GM23338 (cell line): ENCODE data around the gene TUBAL3. TPM values are rescaled to one million over a fixed set of nuclear protein-coding genes. Genes with fewer than 3 reads are reported as not detected.

ENCODE experiments used
- ATAC-seq: fragments of 200-7000 bp; cut with Tn5 transposase; 3 replicates; pipeline ENCODE4 v1.9.1; 2020
- DNase-seq: peaks from one replicate; pipeline ENCODE4 v3.0.0-alpha.2; 2015; ENCODE audit warnings: low spot score
- H2AFZ ChIP-seq: fragments of 200-600 bp; sonication (generic); 2 replicates; pipeline ENCODE4 v1.8.0; 2016; ENCODE audit warnings: antibody characterized with exemption, mild to moderate bottlenecking, moderate library complexity
- H3F3A ChIP-seq: fragments of 200-600 bp; sonication (generic); replicated peaks from 2 replicates; pipeline ENCODE4 v1.8.0; 2017; ENCODE audit warnings: antibody characterized with exemption, mixed run types, low read depth
- H3K27ac ChIP-seq: fragments of 200-600 bp; sonication (generic); 2 replicates; pipeline ENCODE4 v1.6.1; 2016; ENCODE audit warnings: low read depth
- H3K27me3 ChIP-seq: fragments of 200-600 bp; sonication (generic); 2 replicates; pipeline ENCODE4 v1.8.0; 2016; ENCODE audit warnings: mild to moderate bottlenecking, mixed run types, moderate library complexity; ENCODE audit not compliant: insufficient read depth
- H3K36me3 ChIP-seq: fragments of 200-600 bp; sonication (generic); 2 replicates; pipeline ENCODE4 v1.8.0; 2016; ENCODE audit warnings: mild to moderate bottlenecking; ENCODE audit not compliant: insufficient read depth
- H3K4me1 ChIP-seq: fragments of 200-600 bp; sonication (generic); 2 replicates; pipeline ENCODE4 v1.8.0; 2016; ENCODE audit warnings: mild to moderate bottlenecking, moderate library complexity; ENCODE audit not compliant: insufficient read depth
- H3K4me2 ChIP-seq: fragments of 200-600 bp; sonication (generic); 2 replicates; pipeline ENCODE4 v1.7.1; 2017; ENCODE audit warnings: mixed run types
- H3K4me3 ChIP-seq: fragments of 200-600 bp; sonication (generic); 2 replicates; pipeline ENCODE4 v1.6.1; 2016; ENCODE audit warnings: mixed run types
- H3K79me2 ChIP-seq: fragments of 200-600 bp; sonication (generic); replicated peaks from 2 replicates; pipeline ENCODE4 v1.8.0; 2017; ENCODE audit warnings: mild to moderate bottlenecking; ENCODE audit not compliant: insufficient read depth
- H3K9me2 ChIP-seq: fragments of 200-600 bp; sonication (generic); 2 replicates; pipeline ENCODE4 v1.8.0; 2017; ENCODE audit not compliant: insufficient read depth
- H4K20me1 ChIP-seq: fragments of 200-600 bp; sonication (generic); replicated peaks from 2 replicates; pipeline ENCODE4 v1.8.0; 2017; ENCODE audit warnings: mild to moderate bottlenecking; ENCODE audit not compliant: insufficient read depth
- H3K27ac Mint-ChIP-seq: 2 replicates; pipeline ENCODE4 v1.8.0; 2020; ENCODE audit warnings: inconsistent platforms, mild to moderate bottlenecking, moderate library complexity, mixed read lengths
- H3K27me3 Mint-ChIP-seq: 3 replicates; pipeline ENCODE4 v1.8.0; 2022; ENCODE audit warnings: low read depth, mild to moderate bottlenecking, moderate library complexity, mixed read lengths, inconsistent platforms; ENCODE audit not compliant: insufficient read depth, poor library complexity
- H3K36me3 Mint-ChIP-seq: 3 replicates; pipeline ENCODE4 v1.8.0; 2021; ENCODE audit warnings: low read depth, mild to moderate bottlenecking, inconsistent platforms, moderate library complexity, mixed read lengths
- H3K4me1 Mint-ChIP-seq: 3 replicates; pipeline ENCODE4 v1.8.0; 2020; ENCODE audit warnings: mild to moderate bottlenecking, inconsistent platforms, mixed read lengths
- H3K4me3 Mint-ChIP-seq: 3 replicates; pipeline ENCODE4 v1.8.0; 2021; ENCODE audit warnings: moderate library complexity, mild to moderate bottlenecking, inconsistent platforms, mixed read lengths
- H3K9me3 Mint-ChIP-seq: 3 replicates; pipeline ENCODE4 v1.8.0; 2020; ENCODE audit warnings: moderate library complexity, mild to moderate bottlenecking, inconsistent platforms, mixed read lengths
- CREB1 ChIP-seq: fragments of 250-450 bp; sonication (Bioruptor Pico); IDR thresholded peaks from 2 replicates; pipeline ENCODE4 v1.5.0; 2020; ENCODE audit warnings: low read depth, mild to moderate bottlenecking, moderate library complexity
- EZH2 ChIP-seq: fragments of 200-600 bp; sonication (generic); IDR thresholded peaks from one replicate; pipeline ENCODE4 v1.8.0; 2017; ENCODE audit warnings: antibody characterized with exemption, mild to moderate bottlenecking, low read depth; ENCODE audit not compliant: unreplicated experiment
- EZH2phosphoT487 ChIP-seq: fragments of 200-600 bp; sonication (generic); IDR thresholded peaks from one replicate; pipeline ENCODE4 v1.8.1; 2018; ENCODE audit warnings: antibody characterized with exemption; ENCODE audit not compliant: unreplicated experiment
- JUNB ChIP-seq: IDR thresholded peaks from one replicate; pipeline ENCODE4 v1.6.1; 2016; ENCODE audit warnings: antibody characterized with exemption; ENCODE audit not compliant: unreplicated experiment
- NANOG ChIP-seq: IDR thresholded peaks from 2 replicates; pipeline ENCODE4 v1.6.1; 2016; ENCODE audit warnings: antibody characterized with exemption, borderline replicate concordance
- POLR2AphosphoS5 ChIP-seq: IDR thresholded peaks from 2 replicates; pipeline ENCODE4 v1.6.1; 2016; ENCODE audit warnings: antibody characterized with exemption, low read depth
- STAT1 ChIP-seq: IDR thresholded peaks from one replicate; pipeline ENCODE4 v1.6.1; 2016; ENCODE audit warnings: antibody characterized with exemption; ENCODE audit not compliant: unreplicated experiment
- ZNF114 ChIP-seq: fragments of 250-450 bp; sonication (Bioruptor Pico); IDR thresholded peaks from 2 replicates; pipeline ENCODE4 v1.5.0; 2020; ENCODE audit warnings: mild to moderate bottlenecking, moderate library complexity
- polyA plus RNA-seq: library from polyadenylated mRNA; unstranded; fragments of >200 nt; fragmentation: Nextera tagmentation; extraction: Ambion mirVana; gene quantifications from 2 replicates; pipeline ENCODE4 v1.2.1, GENCODE V29; 2016
- total RNA-seq: library from RNA; depleted of rRNA; stranded (reverse); fragments of >200 nt; shearing (Covaris generic); gene quantifications from 2 replicates; pipeline ENCODE4 v1.2.3, GENCODE V29; 2014
- TF ChIP-seq, protein P1 (sequence below), 2 experiments: fragments of 200-600 bp in 1 of 2; sonication (generic) in 1 of 2; conservative IDR thresholded peaks; 2 replicates each; pipeline versions ENCODE4 v1.5.1 to v1.6.1; 2016 to 2017; ENCODE audit warnings: antibody characterized with exemption in 2 of 2, low read depth in 2 of 2, mild to moderate bottlenecking in 2 of 2, moderate library complexity in 1 of 2
- TF ChIP-seq, protein P2 (sequence below): IDR thresholded peaks from one replicate; pipeline ENCODE4 v1.6.1; 2018; ENCODE audit warnings: antibody characterized with exemption; ENCODE audit not compliant: unreplicated experiment
- TF ChIP-seq, protein P3 (sequence below): IDR thresholded peaks from 2 replicates; pipeline ENCODE4 v1.6.1; 2016; ENCODE audit warnings: antibody characterized with exemption

The TUBAL3 gene
- total and polyA plus RNA-seq, 2 experiments from 2014 or later, result not detected

DNA sequence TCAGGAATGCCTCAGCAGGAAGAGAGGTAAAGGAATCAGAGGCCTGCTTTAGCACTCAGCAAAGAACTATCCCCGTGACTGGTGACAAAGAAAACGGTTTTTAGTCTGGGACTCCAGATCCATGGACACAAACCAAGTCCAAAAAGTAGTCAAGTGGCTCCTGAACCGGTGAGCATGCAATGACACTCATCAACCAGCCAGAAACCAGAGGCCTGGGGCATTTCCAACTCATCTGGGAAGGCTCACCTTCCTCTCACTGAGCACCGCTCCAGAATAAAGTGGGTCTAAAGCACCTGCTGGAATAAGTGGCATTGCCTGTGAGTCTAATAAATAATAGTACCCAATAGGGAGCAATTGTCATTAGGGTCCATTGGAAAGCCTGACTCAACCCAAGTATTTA is 57.7 kb downstream of the TUBAL3 start (continued):
- TF ChIP-seq, protein P1, sequence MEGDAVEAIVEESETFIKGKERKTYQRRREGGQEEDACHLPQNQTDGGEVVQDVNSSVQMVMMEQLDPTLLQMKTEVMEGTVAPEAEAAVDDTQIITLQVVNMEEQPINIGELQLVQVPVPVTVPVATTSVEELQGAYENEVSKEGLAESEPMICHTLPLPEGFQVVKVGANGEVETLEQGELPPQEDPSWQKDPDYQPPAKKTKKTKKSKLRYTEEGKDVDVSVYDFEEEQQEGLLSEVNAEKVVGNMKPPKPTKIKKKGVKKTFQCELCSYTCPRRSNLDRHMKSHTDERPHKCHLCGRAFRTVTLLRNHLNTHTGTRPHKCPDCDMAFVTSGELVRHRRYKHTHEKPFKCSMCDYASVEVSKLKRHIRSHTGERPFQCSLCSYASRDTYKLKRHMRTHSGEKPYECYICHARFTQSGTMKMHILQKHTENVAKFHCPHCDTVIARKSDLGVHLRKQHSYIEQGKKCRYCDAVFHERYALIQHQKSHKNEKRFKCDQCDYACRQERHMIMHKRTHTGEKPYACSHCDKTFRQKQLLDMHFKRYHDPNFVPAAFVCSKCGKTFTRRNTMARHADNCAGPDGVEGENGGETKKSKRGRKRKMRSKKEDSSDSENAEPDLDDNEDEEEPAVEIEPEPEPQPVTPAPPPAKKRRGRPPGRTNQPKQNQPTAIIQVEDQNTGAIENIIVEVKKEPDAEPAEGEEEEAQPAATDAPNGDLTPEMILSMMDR (conservative IDR thresholded peaks at IDR 0.05; ENCODE audit: low read depth in 2 of 2), result no peak
- TF ChIP-seq EZH2phosphoT487, result no peak
- TF ChIP-seq ZNF114 (CRISPR knock-in tag), result no peak
- TF ChIP-seq, protein P2, sequence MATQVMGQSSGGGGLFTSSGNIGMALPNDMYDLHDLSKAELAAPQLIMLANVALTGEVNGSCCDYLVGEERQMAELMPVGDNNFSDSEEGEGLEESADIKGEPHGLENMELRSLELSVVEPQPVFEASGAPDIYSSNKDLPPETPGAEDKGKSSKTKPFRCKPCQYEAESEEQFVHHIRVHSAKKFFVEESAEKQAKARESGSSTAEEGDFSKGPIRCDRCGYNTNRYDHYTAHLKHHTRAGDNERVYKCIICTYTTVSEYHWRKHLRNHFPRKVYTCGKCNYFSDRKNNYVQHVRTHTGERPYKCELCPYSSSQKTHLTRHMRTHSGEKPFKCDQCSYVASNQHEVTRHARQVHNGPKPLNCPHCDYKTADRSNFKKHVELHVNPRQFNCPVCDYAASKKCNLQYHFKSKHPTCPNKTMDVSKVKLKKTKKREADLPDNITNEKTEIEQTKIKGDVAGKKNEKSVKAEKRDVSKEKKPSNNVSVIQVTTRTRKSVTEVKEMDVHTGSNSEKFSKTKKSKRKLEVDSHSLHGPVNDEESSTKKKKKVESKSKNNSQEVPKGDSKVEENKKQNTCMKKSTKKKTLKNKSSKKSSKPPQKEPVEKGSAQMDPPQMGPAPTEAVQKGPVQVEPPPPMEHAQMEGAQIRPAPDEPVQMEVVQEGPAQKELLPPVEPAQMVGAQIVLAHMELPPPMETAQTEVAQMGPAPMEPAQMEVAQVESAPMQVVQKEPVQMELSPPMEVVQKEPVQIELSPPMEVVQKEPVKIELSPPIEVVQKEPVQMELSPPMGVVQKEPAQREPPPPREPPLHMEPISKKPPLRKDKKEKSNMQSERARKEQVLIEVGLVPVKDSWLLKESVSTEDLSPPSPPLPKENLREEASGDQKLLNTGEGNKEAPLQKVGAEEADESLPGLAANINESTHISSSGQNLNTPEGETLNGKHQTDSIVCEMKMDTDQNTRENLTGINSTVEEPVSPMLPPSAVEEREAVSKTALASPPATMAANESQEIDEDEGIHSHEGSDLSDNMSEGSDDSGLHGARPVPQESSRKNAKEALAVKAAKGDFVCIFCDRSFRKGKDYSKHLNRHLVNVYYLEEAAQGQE, result no peak
- TF ChIP-seq STAT1, result no peak
- TF ChIP-seq EZH2, result no peak
- TF ChIP-seq JUNB, result no peak
- no peak for TF ChIP-seq NANOG
- TF ChIP-seq, protein P3, sequence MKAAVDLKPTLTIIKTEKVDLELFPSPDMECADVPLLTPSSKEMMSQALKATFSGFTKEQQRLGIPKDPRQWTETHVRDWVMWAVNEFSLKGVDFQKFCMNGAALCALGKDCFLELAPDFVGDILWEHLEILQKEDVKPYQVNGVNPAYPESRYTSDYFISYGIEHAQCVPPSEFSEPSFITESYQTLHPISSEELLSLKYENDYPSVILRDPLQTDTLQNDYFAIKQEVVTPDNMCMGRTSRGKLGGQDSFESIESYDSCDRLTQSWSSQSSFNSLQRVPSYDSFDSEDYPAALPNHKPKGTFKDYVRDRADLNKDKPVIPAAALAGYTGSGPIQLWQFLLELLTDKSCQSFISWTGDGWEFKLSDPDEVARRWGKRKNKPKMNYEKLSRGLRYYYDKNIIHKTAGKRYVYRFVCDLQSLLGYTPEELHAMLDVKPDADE, result no peak

DNA sequence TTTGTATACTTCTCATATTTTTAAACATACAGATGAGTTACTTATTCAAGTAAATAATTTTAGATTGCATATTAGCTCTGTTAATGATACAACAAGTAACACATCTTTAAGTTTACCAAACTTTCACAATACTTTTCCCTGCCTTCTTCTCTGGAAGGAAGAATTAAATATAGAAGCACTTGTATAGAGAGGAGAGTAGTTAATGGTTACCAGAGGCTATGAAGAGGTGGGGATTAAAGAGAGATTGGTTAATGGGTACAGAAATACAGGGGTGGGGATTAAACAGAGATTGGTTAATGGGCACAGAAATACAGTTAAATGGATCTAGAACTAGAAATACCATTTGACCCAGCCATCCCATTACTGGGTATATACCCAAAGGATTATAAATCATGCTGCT is 59.9 kb downstream of the TUBAL3 start:
- no peaks in the 10 kb centered on the region for H3K9me2 ChIP-seq
- TF ChIP-seq ZNF114 (CRISPR knock-in tag), result no peak
- TF ChIP-seq, protein P1 (conservative IDR thresholded peaks at IDR 0.05; ENCODE audit: low read depth in 2 of 2), result no peak
- no peak for TF ChIP-seq CREB1 (CRISPR knock-in tag)
- TF ChIP-seq STAT1, result no peak
- TF ChIP-seq EZH2, result no peak
- no peak for TF ChIP-seq EZH2phosphoT487
- TF ChIP-seq POLR2AphosphoS5, result no peak
- H3K27ac ChIP-seq, result no peak overlapping the region
- peaks cover 3% of the 10 kb centered on the region for H3K27me3 Mint-ChIP-seq
- H4K20me1 ChIP-seq, result no peaks in the 10 kb centered on the region
- no peaks in the 10 kb centered on the region for H3K27me3 ChIP-seq
- H3K4me1 Mint-ChIP-seq, result peaks cover 3% of the 10 kb centered on the region; the same call in 2 of the 3 replicates
- no peak overlapping the region for H3K4me3 ChIP-seq
- no peak overlapping the region for H3K4me2 ChIP-seq
- H3K27ac Mint-ChIP-seq, result no peak overlapping the region
- no peaks in the 10 kb centered on the region for H3F3A ChIP-seq
- no peaks in the 10 kb centered on the region for H3K36me3 ChIP-seq
- ATAC-seq (no peak), DNase-seq (no peak)
- no peak overlapping the region for H2AFZ ChIP-seq
- no peaks in the 10 kb centered on the region for H3K79me2 ChIP-seq
- H3K36me3 Mint-ChIP-seq, result no peaks in the 10 kb centered on the region
- no peaks in the 10 kb centered on the region for H3K4me1 ChIP-seq
- H3K9me3 Mint-ChIP-seq, result no peaks in the 10 kb centered on the region
- no peak overlapping the region for H3K4me3 Mint-ChIP-seq
